ENCODE data around the gene SRGAP3.

DNA sequence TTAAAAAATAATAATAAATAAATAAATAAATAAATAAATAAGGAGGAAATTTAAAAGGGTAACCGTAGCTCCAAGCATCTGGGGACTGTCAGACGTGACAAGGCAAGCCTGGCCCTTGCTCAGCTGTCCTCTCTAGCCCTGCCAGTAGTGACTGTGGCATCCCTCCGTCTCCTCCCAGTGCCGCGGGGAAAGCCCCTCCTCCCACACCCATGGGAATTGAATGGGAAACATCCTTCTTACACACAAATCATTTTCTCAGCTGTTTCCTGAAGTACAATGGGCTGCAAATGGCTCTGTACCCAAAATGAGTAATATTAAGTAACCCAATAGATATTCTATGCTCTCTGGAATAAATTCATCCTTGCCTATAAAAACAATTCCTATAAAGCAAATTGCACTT is 184.6 kb downstream of the SRGAP3 start:
- TF ChIP-seq POLR2AphosphoS5 (IDR thresholded peaks at IDR 0.05) (no peak), EP300 (IDR thresholded peaks at IDR 0.05) (no peak)
- TF ChIP-seq, protein P1, sequence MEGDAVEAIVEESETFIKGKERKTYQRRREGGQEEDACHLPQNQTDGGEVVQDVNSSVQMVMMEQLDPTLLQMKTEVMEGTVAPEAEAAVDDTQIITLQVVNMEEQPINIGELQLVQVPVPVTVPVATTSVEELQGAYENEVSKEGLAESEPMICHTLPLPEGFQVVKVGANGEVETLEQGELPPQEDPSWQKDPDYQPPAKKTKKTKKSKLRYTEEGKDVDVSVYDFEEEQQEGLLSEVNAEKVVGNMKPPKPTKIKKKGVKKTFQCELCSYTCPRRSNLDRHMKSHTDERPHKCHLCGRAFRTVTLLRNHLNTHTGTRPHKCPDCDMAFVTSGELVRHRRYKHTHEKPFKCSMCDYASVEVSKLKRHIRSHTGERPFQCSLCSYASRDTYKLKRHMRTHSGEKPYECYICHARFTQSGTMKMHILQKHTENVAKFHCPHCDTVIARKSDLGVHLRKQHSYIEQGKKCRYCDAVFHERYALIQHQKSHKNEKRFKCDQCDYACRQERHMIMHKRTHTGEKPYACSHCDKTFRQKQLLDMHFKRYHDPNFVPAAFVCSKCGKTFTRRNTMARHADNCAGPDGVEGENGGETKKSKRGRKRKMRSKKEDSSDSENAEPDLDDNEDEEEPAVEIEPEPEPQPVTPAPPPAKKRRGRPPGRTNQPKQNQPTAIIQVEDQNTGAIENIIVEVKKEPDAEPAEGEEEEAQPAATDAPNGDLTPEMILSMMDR (IDR thresholded peaks at IDR 0.05): no peak
